GM19455 (cell line): ENCODE results near the gene PAK4.

Experiments
- ATAC-seq: cut with Tn5 transposase; IDR thresholded peaks from one replicate; pipeline ENCODE4 v1.9.1; 2021; ENCODE audit not compliant: unreplicated experiment

Gene PAK4

GRCh38 chr19:39145180-39145953 lies 19.8 kb downstream of the PAK4 start:
- ATAC-seq: no peak

GRCh38 chr19:39146091-39146490 lies 20.5 kb downstream of the PAK4 start:
- ATAC-seq: no peak

- ATAC-seq: no peak
Measured at GRCh38 chr19:39146686-39147450, 21.3 kb downstream of the PAK4 start.

- no peak for ATAC-seq
Measured at GRCh38 chr19:39147480-39147879, 21.9 kb downstream of the PAK4 start.

- ATAC-seq: no peak
Measured at GRCh38 chr19:39148939-39149529, 23.4 kb downstream of the PAK4 start.

DNA sequence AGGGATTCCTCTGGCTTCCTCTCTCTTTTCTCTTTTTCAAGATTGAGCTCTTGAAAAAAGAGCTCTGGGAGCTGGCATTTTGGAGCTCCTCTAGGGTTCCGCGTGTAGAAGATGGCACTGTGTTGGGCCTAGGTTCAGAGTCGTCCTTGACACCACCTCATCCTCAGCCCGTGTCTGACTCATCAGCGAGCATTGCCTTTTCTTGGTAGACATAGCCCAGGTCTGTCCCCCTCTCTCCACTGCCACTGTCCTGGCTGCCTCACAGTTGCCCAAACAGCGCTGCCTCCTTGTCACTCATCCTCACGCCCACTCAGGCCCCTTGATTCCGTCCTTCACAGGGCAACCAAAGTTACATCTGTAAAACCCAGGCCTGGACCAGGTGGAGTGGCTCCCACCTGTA lies 24.6 kb downstream of the PAK4 start:
- no peak for ATAC-seq

DNA sequence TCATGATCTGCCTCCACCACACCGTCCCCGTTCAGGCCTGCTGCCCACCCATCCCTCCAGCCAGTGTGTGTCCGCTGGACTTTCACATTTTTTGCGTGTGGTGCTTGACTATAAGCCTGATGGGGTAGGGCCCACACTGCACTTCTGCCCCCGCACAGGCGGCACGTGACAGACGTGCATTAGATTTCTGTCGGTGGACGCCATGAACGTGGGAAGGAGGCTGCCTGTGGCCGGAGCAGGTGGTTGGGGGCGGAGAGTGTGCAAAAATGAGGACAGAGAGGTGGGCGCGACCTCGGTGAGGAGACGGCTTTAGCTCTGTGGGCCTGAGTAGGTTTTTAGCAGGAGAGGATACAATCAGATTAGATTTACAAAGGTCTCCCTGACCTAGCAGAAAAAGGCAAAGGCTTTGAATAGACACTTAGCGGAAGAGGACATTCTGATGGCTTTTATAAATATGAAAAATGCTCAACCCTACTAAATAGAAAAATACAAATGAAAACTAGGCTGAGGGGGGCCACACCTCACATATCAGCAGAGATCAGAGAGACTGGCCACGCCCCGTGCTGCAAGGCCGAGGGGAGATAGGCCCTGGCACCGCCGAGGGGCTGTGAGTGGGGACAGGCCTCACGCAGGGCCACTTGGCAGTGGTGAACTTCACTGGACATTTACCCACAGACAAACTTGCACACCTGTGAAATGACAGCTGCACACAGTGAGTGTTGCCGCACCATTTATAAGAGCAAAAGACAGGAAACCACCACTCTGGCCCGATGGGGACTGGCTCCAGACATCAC lies 25.4 kb downstream of the PAK4 start:
- no peak for ATAC-seq

DNA sequence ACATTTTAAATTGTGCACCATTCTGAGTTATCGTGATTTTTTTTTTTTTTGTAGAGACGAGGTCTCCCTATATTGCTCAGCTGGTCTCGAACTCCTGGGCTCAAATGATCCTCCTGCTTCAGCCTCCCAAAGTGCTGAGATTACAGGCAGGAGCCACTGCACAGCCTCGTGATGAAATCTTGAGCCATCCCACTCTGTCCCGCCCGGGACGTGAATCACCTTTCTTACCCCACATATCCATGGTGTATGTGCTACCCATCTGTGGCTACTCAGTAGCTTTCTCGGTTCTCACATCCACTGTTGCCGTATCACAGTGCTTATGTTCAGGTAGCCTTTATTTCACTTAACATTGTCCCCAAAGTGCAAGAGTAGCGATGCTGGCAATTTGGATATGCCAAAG lies 26.5 kb downstream of the PAK4 start:
- no peak for ATAC-seq

DNA sequence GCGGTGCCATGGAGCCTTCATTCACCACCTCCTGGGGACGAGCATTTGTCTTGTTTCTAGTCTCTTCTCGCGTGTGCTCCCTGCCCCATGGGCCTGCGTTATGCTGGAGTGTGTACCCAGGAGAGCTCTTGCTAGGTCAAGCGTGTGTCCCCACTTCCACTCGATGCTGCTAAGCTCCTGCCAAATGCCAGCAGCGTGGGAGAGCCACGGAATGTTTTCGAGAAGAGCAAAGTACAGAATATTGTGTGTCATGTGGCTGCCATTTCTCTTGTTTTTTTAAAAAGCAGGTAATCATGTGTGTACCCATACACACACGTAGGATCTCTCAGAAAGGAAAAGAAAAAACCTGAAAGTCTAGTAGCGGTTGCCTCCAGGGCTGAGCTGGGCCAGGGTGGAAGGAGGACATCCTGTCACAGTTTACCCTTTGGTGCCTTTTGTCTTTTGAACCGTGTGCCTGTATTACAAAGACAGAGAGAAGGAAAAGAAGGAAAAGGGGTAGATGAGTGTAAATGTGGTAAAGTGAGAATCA lies 28.6 kb downstream of the PAK4 start:
- no peak for ATAC-seq

- no peak for ATAC-seq
Measured at GRCh38 chr19:39154629-39155100, 29.1 kb downstream of the PAK4 start.

GRCh38 chr19:39155114-39155700 lies 29.6 kb downstream of the PAK4 start:
- ATAC-seq: no peak

DNA sequence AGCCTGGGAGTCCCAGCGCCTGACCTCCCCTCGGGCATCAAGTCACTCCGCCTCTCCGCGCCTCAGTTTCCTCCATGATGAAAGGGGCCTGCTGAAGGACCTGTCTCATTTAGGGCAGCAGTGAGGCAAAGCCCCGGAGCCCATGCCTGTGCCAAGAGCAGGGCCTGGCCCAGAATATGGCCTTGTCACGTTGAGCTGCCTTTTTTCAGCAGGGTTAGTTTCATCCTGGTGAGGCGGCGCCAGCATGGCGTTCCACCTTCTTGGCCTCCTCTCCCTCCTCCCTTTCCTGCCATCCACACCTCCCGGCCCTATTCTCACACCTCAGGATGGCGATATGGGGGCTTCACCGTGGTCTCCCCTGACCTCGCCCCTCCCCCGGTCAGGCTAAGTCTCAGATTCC lies 30.2 kb downstream of the PAK4 start:
- ATAC-seq: no peak

- ATAC-seq: no peak
Measured at GRCh38 chr19:39156326-39157230, 31.0 kb downstream of the PAK4 start.

- ATAC-seq: no peak
Measured at GRCh38 chr19:39157275-39157996, 31.9 kb downstream of the PAK4 start.

DNA sequence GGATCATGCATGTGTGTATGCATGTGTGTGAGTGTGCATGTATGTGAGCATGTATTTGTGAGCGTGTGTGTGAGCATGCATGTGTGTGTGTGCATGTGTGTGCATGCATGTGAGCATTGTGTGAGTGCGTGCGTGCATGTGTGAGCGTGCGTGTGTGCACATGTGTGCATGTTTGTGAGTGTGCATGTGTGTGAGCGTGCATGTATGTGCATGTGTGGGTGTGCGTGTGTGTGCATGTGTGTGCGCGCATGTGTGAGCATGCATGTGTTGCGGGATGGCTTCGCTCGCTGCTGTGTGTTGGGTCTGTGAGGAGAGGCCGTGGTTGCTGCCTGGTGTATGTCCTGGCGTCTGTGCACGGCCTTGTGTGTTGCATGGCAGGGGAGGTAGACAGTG lies 32.4 kb downstream of the PAK4 start:
- no peak for ATAC-seq

- ATAC-seq: no peak
Measured at GRCh38 chr19:39158646-39159260, 33.2 kb downstream of the PAK4 start.

DNA sequence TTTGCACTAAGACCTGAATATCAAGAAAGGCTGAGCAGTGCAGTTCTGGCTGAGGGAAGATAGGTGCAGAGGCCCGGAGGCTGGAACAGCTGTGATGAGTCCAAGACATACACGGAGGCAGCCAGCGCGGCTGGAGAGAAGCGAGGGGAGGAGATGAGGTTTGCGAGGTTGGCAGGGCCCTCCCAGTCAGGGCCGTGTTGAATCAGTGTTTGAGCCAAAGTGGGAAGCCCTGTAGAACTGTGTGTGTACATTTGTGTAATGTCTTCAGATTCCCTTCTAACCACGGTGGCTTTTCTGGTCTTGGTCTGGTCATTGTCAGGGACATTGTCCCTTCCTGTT lies 34.9 kb downstream of the PAK4 start:
- no peak for ATAC-seq

DNA sequence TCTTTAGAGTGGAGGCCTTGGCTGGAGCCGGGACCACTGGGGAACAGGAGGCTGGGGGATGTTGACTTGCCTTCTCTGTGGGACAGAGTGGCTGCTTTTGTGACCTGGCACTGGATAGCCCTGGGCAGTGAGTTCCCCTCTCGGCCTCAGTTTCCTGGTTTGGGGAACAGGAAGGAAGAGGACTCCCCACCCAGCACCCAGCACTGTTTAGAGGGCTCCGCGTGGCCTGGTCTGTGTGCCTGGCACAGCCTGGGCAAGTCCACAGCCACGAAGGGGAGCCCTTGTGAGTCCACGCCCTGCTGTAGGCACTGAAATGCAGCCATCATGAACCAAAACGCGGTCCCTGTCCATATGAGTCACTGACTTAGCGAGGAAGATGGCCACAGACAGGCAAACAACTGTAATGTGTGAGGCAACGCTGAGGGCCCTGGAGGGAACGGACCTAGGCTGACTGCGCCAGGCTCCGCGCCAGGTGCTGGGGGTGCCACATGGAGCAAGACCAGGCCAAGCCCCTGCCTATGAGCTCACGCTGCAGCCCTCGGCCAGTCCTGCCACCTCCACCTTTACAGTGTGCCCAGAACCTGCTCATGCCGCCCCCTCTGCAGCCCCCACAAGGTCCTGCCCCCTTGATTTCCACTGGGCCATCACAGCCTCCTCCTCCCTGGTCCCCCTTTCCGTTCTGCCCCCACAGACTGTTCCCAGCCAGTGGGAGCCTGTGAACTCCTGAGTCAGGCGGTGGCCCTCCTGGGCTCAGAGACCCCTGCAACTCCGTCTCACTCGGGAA lies 35.5 kb downstream of the PAK4 start:
- ATAC-seq: no peak
